ENCODE results near the gene DHRS12.

- TF ChIP-seq EZH2 (IDR thresholded peaks at IDR 0.05) (no peak), POLR2AphosphoS5 (IDR thresholded peaks at IDR 0.05; ENCODE audit: borderline replicate concordance, low read depth, low read length) (no peak), FOXP2 (optimal IDR thresholded peaks at IDR 0.05; ENCODE audit: control extremely low read depth, extremely low read length, insufficient read depth) (no peak)
Measured at GRCh38 chr13:51818781-51819511, 15.0 kb upstream of the DHRS12 start.

All from SK-N-MC (cell line).